SK-N-MC (cell line): ENCODE results near the gene KCNK3.

Experiments used
- EZH2 ChIP-seq: fragments of 200-600 bp; sonication (generic); IDR thresholded peaks from one replicate; pipeline ENCODE4 v1.6.1; 2017; ENCODE audit warnings: antibody characterized with exemption
- POLR2AphosphoS5 ChIP-seq: IDR thresholded peaks from 2 replicates; pipeline ENCODE4 v1.6.1; 2012; ENCODE audit warnings: mild to moderate bottlenecking, low read depth, low read length, borderline replicate concordance

DNA sequence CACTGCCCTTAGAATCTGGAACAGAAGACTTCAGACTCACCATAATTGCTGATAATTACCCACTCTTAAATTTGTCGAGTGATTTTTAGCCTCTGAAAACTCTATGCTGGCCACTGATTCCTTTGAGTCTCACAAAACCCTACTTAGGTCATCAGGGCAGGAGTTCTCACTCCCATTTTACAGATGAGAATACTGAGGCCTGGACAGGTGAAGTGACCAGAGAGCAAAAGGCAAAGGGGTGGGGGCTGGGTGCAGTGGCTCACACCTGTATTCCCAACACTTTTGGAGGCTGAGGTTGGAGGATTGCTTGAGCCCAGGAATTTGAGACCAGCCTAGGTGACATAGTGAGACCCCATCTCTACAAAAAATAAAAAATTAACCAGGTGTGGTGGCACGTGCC, 36.8 kb downstream of the KCNK3 start:
- no peak for TF ChIP-seq POLR2AphosphoS5
- TF ChIP-seq EZH2, result no peak
